ENCODE measurements around the gene ATP6V1G1.
"Not testable (repeated sequence)": the region's sequence is repeated elsewhere in the genome, so short reads cannot be mapped to it uniquely, and the experiment has no call there.

The ATP6V1G1 gene

GRCh38 chr9:114587345-114588202, at the start of gene ATP6V1G1:
TSS of gene ATP6V1G1 (plus strand) at chr9:114587769. CDS start at chr9:114587839, 70 bp downstream.
- peak; percentile 98 for DNase-seq

- DNase-seq: no peak
These were observed 49.3 kb upstream of the ATP6V1G1 start for GRCh38 chr9:114538241-114538640.

GRCh38 chr9:114539701-114540380, 47.7 kb upstream of the ATP6V1G1 start:
- DNase-seq: no peak

- no peak for DNase-seq
These were observed 42.5 kb upstream of the ATP6V1G1 start for GRCh38 chr9:114545055-114545454.

- no peak for DNase-seq
These were observed 40.7 kb upstream of the ATP6V1G1 start for GRCh38 chr9:114546851-114547250.

- DNase-seq: no peak
These were observed 37.8 kb upstream of the ATP6V1G1 start for GRCh38 chr9:114549697-114550330.

GRCh38 chr9:114551750-114552685, 35.6 kb upstream of the ATP6V1G1 start:
- DNase-seq: peak; percentile 98

- DNase-seq: no peak
These were observed 34.9 kb upstream of the ATP6V1G1 start for GRCh38 chr9:114552706-114553105.

- DNase-seq: no peak
These were observed 34.4 kb upstream of the ATP6V1G1 start for GRCh38 chr9:114553202-114553601.

GRCh38 chr9:114555696-114556095, 31.9 kb upstream of the ATP6V1G1 start:
- DNase-seq: no peak

GRCh38 chr9:114558027-114558675, 29.4 kb upstream of the ATP6V1G1 start:
- no peak for DNase-seq

GRCh38 chr9:114559830-114560513, 27.6 kb upstream of the ATP6V1G1 start:
- DNase-seq: no peak

GRCh38 chr9:114560956-114561355, 26.6 kb upstream of the ATP6V1G1 start:
- no peak for DNase-seq

GRCh38 chr9:114561771-114562170, 25.8 kb upstream of the ATP6V1G1 start:
- DNase-seq: no peak

GRCh38 chr9:114565204-114565603, 22.4 kb upstream of the ATP6V1G1 start:
- no peak for DNase-seq

- no peak for DNase-seq
These were observed 16.8 kb upstream of the ATP6V1G1 start for GRCh38 chr9:114570742-114571141.

GRCh38 chr9:114571391-114571790, 16.2 kb upstream of the ATP6V1G1 start:
- no peak for DNase-seq

- no peak for DNase-seq
These were observed 15.4 kb upstream of the ATP6V1G1 start for GRCh38 chr9:114572199-114572598.

- no peak for DNase-seq
These were observed 13.1 kb upstream of the ATP6V1G1 start for GRCh38 chr9:114574438-114574837.

GRCh38 chr9:114576779-114577178, 10.8 kb upstream of the ATP6V1G1 start:
- not testable (repeated sequence) for DNase-seq

- not testable (repeated sequence) for DNase-seq
These were observed 9.4 kb upstream of the ATP6V1G1 start for GRCh38 chr9:114578134-114578533.

Data from amniotic stem cell (primary cell).